Ishikawa (cell line): ENCODE measurements around the gene C6orf132.

ENCODE experiments used
- CEBPB ChIP-seq: IDR thresholded peaks from 2 replicates; pipeline ENCODE4 v1.6.1; 2012
- CREB1 ChIP-seq: IDR thresholded peaks from 2 replicates; pipeline ENCODE4 v1.6.1; 2012; ENCODE audit warnings: low read depth
- EP300 ChIP-seq: IDR thresholded peaks from 2 replicates; pipeline ENCODE4 v1.6.1; 2012; ENCODE audit warnings: borderline replicate concordance
- FOXM1 ChIP-seq: IDR thresholded peaks from 2 replicates; pipeline ENCODE4 v1.6.1; 2012; ENCODE audit warnings: low read depth, borderline replicate concordance
- NFIC ChIP-seq: IDR thresholded peaks from 2 replicates; pipeline ENCODE4 v1.6.1; 2012
- TAF1 ChIP-seq: IDR thresholded peaks from 2 replicates; pipeline ENCODE4 v1.6.1; 2012; ENCODE audit warnings: low read depth, mild to moderate bottlenecking
- TCF12 ChIP-seq: IDR thresholded peaks from 2 replicates; pipeline ENCODE4 v1.6.1; 2012; ENCODE audit warnings: low read depth
- TEAD4 ChIP-seq: IDR thresholded peaks from 2 replicates; pipeline ENCODE4 v1.6.1; 2012
- YY1 ChIP-seq: IDR thresholded peaks from 2 replicates; pipeline ENCODE4 v1.6.1; 2012; ENCODE audit warnings: low read depth
- TF ChIP-seq, protein P1 (sequence below): IDR thresholded peaks from 2 replicates; pipeline ENCODE4 v1.6.1; 2012; ENCODE audit warnings: low read depth, mild to moderate bottlenecking
- TF ChIP-seq, protein P2 (sequence below): IDR thresholded peaks from 2 replicates; pipeline ENCODE4 v1.6.1; 2012
- TF ChIP-seq, protein P3 (sequence below): IDR thresholded peaks from 2 replicates; pipeline ENCODE4 v1.6.1; 2012

C6orf132 gene

DNA sequence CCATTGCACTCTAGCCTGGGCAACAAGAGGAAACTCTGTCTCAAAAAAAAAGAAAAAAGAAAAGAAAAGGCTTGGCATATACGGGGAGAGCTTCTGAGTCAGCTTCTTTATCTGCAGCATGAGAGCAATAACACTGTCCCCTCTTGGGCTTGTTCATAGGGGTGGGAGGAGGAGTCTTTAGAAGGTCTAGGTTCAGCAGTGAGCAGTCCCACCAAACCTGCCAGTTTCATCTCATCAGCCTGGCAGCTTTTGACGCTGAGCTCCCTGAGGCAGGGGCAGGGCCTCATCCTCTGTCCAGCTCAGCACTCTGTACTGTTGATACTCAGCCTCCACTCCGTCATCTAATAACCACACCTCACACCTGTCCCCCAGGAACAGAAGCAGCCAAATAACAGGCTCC, 5.6 kb upstream of the C6orf132 start:
- TF ChIP-seq, protein P1, sequence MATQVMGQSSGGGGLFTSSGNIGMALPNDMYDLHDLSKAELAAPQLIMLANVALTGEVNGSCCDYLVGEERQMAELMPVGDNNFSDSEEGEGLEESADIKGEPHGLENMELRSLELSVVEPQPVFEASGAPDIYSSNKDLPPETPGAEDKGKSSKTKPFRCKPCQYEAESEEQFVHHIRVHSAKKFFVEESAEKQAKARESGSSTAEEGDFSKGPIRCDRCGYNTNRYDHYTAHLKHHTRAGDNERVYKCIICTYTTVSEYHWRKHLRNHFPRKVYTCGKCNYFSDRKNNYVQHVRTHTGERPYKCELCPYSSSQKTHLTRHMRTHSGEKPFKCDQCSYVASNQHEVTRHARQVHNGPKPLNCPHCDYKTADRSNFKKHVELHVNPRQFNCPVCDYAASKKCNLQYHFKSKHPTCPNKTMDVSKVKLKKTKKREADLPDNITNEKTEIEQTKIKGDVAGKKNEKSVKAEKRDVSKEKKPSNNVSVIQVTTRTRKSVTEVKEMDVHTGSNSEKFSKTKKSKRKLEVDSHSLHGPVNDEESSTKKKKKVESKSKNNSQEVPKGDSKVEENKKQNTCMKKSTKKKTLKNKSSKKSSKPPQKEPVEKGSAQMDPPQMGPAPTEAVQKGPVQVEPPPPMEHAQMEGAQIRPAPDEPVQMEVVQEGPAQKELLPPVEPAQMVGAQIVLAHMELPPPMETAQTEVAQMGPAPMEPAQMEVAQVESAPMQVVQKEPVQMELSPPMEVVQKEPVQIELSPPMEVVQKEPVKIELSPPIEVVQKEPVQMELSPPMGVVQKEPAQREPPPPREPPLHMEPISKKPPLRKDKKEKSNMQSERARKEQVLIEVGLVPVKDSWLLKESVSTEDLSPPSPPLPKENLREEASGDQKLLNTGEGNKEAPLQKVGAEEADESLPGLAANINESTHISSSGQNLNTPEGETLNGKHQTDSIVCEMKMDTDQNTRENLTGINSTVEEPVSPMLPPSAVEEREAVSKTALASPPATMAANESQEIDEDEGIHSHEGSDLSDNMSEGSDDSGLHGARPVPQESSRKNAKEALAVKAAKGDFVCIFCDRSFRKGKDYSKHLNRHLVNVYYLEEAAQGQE, result no peak

DNA sequence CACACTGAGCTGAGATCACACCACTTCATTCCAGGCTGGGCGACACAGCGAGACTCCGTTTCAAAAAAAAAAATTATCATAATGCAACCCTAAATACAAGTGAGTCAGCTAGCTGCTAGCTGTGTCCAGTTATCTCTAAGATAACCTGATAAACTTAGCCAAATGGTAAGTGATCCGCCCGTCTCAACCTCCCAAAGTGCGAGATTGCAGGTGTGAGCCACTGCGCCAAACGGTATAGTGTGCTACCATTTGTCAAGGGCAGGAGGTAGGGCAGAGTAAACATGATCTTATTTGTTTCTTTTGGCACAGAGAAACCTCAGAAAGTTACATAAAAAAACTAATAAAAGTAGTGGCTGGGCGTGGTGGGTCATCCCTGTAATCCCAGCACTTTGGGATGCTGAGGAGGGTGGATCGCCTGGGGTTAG, 4.7 kb upstream of the C6orf132 start:
- TF ChIP-seq, protein P2, sequence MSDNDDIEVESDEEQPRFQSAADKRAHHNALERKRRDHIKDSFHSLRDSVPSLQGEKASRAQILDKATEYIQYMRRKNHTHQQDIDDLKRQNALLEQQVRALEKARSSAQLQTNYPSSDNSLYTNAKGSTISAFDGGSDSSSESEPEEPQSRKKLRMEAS, result no peak
- TF ChIP-seq TAF1, result no peak
- TF ChIP-seq CEBPB, result no peak
- TF ChIP-seq EP300, result no peak
- no peak for TF ChIP-seq CREB1
- TF ChIP-seq, protein P1, result no peak
- TF ChIP-seq, protein P3, sequence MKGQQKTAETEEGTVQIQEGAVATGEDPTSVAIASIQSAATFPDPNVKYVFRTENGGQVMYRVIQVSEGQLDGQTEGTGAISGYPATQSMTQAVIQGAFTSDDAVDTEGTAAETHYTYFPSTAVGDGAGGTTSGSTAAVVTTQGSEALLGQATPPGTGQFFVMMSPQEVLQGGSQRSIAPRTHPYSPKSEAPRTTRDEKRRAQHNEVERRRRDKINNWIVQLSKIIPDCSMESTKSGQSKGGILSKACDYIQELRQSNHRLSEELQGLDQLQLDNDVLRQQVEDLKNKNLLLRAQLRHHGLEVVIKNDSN, result no peak
- no peak for TF ChIP-seq FOXM1

DNA sequence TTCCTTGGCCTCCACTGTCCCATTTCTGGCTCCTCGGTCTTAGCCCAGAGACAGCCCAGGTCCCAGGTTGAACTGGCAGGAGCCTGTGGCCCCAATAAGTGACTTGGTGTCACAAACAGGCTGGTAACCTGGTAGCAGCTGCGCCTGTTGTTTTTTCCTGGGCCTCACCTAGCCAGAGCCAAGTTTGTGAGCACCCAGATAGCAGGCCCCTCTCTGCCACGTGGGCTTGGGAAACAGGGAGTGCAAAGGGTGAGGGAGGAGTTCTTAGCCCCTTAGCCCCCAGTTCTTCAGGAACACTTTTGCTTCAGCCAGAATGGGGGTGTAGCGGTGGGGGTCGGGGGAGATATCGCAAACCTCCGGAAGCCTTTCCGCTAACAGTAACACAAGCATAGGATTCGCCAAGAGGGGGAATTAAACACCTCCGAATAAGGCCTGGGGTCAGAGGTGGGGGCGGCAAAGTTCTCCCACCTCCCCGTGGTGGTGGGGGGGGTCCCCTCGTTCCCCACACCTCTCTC, 760 bp downstream of the C6orf132 start:
- TF ChIP-seq, protein P2, result peak; percentile 60; the same call in 1 of the 2 replicates
- TF ChIP-seq TCF12, result no peak

DNA sequence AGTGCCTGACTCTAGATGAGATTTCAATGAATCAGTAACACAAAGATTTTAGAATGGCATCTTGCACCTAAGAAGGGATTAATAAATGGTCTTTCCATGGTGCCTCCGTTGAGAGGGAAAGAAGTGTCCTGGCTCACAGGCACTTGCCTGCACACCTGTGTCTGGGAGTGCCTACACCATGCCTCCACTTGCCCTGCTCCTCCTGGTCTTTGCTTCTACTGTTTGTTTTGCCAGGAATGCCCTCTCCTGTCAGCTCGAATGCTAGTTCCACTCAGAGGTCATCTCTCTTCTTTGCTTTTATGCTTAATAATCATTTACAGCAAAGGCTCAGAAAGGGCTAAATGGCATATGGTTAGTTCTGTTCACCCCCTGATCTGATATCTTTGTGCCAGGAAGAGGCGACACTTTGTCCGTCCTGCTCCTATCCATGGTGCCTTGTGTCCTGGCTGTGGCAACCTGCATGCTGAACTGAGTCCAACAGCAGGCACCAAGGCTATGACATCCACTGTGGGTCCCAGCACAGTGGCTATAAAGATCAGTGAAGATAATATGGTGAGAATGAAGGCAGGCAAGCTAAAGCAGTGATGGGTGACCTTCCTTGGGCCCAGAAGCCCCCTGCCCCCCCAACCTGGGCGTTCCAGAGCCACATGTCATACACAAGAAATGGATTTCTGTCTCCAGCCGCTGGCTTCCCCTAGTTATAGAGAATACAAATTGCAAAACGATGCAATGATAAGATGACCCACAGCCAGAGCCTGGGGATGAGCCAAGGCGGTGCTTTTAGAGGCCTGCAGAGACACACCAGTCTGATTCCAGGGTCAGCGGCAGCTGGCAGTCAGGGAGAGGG, 1.4 kb downstream of the C6orf132 start:
- TF ChIP-seq TAF1 (no peak), YY1 (no peak), EP300 (no peak), FOXM1 (no peak)
- TF ChIP-seq, protein P1, result no peak
- TF ChIP-seq, protein P3, result no peak

DNA sequence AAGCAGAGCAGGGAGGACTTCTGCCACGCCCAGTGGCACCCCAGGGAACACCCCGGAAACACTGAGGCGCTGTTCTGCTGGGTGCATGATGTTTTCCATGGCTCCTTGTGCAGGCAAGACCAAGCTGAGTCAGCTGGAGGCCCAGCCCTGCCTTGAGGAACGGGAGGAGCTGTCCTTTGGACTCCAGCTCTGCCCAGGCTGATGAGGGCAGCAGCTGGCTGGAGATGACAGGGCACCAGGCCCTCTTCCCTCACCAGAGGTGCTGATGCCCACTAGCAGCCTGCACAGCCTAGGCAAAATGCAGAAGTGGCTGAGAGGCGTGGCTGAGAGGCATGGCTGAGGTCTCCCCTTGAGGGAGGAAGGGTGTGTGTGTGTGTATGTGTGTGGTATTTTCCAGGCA, 2.4 kb downstream of the C6orf132 start:
- TF ChIP-seq NFIC (no peak), TEAD4 (no peak), YY1 (0 out of 2 replicates have a peak, but pooled peaks have one; percentile 21)
- TF ChIP-seq, protein P1, result peak; percentile 50; the same call in 1 of the 2 replicates
- TF ChIP-seq, protein P2, result peak; percentile 52; the same call in 1 of the 2 replicates
